PC-3 (cell line): ENCODE results near the gene LRRC28.

Source experiments
- EZH2 ChIP-seq: fragments of 300-600 bp; sonication (generic); IDR thresholded peaks from one replicate; pipeline ENCODE4 v1.6.1; 2017; ENCODE audit warnings: antibody characterized with exemption, mild to moderate bottlenecking, low read length; ENCODE audit not compliant: unreplicated experiment
- EZH2phosphoT487 ChIP-seq: fragments of 300-600 bp; sonication (generic); IDR thresholded peaks from 2 replicates; pipeline ENCODE4 v1.6.1; 2018; ENCODE audit warnings: mild to moderate bottlenecking, antibody characterized with exemption, low read length, borderline replicate concordance
- TF ChIP-seq, protein P1 (sequence below): fragments of 300-600 bp; sonication (generic); conservative IDR thresholded peaks from 2 replicates; pipeline ENCODE4 v1.5.1; 2017; ENCODE audit warnings: antibody characterized with exemption, low read depth, mild to moderate bottlenecking, low read length

DNA sequence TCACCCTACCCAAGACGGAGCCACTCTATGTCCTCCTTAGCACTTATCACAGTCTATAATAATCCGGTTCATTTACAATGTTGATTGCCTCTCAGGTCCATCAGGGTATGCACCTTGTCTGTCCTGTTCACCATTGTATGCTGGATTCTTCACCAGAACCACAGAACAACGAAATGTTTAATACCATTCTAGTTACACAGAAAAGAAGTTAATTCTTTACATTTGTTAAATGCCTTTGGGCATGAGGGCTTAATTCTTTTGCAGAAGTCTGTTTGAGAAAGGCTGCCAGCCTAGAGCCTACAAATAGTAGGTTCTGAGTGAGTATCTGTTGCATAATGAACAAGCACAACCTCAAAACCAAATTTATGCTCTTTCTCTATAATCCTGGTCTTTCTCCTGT, 24.5 kb upstream of the LRRC28 start:
- TF ChIP-seq, protein P1, sequence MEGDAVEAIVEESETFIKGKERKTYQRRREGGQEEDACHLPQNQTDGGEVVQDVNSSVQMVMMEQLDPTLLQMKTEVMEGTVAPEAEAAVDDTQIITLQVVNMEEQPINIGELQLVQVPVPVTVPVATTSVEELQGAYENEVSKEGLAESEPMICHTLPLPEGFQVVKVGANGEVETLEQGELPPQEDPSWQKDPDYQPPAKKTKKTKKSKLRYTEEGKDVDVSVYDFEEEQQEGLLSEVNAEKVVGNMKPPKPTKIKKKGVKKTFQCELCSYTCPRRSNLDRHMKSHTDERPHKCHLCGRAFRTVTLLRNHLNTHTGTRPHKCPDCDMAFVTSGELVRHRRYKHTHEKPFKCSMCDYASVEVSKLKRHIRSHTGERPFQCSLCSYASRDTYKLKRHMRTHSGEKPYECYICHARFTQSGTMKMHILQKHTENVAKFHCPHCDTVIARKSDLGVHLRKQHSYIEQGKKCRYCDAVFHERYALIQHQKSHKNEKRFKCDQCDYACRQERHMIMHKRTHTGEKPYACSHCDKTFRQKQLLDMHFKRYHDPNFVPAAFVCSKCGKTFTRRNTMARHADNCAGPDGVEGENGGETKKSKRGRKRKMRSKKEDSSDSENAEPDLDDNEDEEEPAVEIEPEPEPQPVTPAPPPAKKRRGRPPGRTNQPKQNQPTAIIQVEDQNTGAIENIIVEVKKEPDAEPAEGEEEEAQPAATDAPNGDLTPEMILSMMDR: no peak
- TF ChIP-seq EZH2 (no peak), EZH2phosphoT487 (no peak)
